Osteoblast (primary cell): Measurements from ENCODE around the gene COMP. TPM values are rescaled to one million over a fixed set of nuclear protein-coding genes. Genes with fewer than 3 reads are reported as not detected.
A peak's percentile ranks its signal among the peaks of the same experiment; 100 is the strongest.

ENCODE experiments used
- DNase-seq: peaks from one replicate; pipeline ENCODE4 v3.0.0; 2011; ENCODE audit warnings: low spot score, mixed read lengths; ENCODE audit not compliant: insufficient read length; ENCODE audit errors: missing footprints
- H2AFZ ChIP-seq: 2 replicates; pipeline ENCODE4 v1.6.0; 2011; ENCODE audit warnings: mild to moderate bottlenecking, low read length
- H3K27ac ChIP-seq: 2 replicates; pipeline ENCODE4 v1.5.1; 2011; ENCODE audit warnings: mild to moderate bottlenecking, low read depth, low read length, moderate library complexity
- H3K27me3 ChIP-seq: 2 replicates; pipeline ENCODE4 v1.6.0; 2012; ENCODE audit warnings: mild to moderate bottlenecking, control low read depth, inconsistent platforms, low read length, moderate library complexity; ENCODE audit not compliant: insufficient read depth
- H3K36me3 ChIP-seq: 2 replicates; pipeline ENCODE4 v1.5.1; 2011; ENCODE audit warnings: mild to moderate bottlenecking, low read length, control low read depth, moderate library complexity; ENCODE audit not compliant: insufficient read depth
- H3K4me1 ChIP-seq: 2 replicates; pipeline ENCODE4 v1.5.1; 2011; ENCODE audit warnings: mild to moderate bottlenecking, low read length, control low read depth, moderate library complexity; ENCODE audit not compliant: insufficient read depth
- H3K4me2 ChIP-seq: 2 replicates; pipeline ENCODE4 v1.6.0; 2011; ENCODE audit warnings: mild to moderate bottlenecking, low read length; ENCODE audit not compliant: insufficient read depth
- H3K4me3 ChIP-seq: fragments of 200-600 bp; sonication (generic); 3 replicates; pipeline ENCODE4 v1.5.1; 2012; ENCODE audit warnings: mild to moderate bottlenecking, low read length, inconsistent platforms; ENCODE audit not compliant: insufficient read depth
- H3K79me2 ChIP-seq: 2 replicates; pipeline ENCODE4 v1.6.0; 2012; ENCODE audit warnings: mild to moderate bottlenecking, low read length, control low read depth, inconsistent platforms; ENCODE audit not compliant: insufficient read depth
- H3K9me3 ChIP-seq: 2 replicates; pipeline ENCODE4 v1.5.1; 2011; ENCODE audit warnings: low read depth, low read length, control low read depth
- H4K20me1 ChIP-seq: 2 replicates; pipeline ENCODE4 v1.6.0; 2012; ENCODE audit warnings: mild to moderate bottlenecking, low read length, control low read depth; ENCODE audit not compliant: insufficient read depth
- CTCF ChIP-seq: IDR thresholded peaks from 2 replicates; pipeline ENCODE4 v1.5.1; 2011; ENCODE audit warnings: mild to moderate bottlenecking, low read depth, low read length, moderate library complexity; ENCODE audit errors: extremely low read depth
- total RNA-seq: library from RNA; depleted of rRNA; stranded (reverse); fragments of >200 nt; gene quantifications from 2 replicates; pipeline ENCODE4 v1.2.3, GENCODE V29; 2012

Gene COMP
- total RNA-seq, 1 donor = 14.8 TPM

DNA sequence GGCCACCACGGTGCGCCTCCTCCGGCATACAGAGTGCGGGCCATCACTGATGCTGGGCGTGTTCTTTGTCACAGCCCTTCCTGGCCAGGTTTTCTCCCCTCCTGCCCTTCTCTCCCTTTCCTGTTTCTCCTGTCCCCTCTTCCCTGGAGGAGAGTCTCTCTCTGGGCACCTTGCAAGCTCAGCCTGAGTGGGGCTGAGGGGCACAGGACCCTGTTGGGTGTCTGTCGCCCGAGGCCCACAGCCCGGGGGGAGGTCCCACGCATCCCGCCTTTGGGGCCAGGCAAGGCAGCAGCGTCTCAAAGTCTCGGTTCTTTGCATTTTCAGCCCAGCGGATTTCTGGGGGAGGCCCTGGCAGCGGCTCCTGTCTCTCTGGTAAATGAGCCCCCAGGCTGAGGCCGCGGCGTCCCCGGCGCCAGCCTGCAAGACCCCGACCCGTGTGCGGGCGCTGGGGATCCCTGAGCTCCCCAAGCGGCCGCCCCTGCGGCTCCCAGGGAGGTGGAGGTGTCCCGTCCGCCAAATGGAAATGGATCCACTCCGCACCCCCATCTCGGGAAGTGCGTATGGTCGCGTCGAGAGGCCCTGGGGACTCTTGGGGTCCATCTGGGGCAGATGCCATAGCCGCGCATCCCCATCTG, 47.2 kb downstream of the COMP start:
- no peaks in the 10 kb centered on the region for H3K36me3 ChIP-seq
- H3K4me1 ChIP-seq = no peaks in the 10 kb centered on the region
- peaks cover 33% of the 10 kb centered on the region for H4K20me1 ChIP-seq
- no peak for TF ChIP-seq CTCF
- H3K27me3 ChIP-seq = no peaks in the 10 kb centered on the region
- no peak overlapping the region for H3K27ac ChIP-seq
- peak; percentile 83 for DNase-seq
- H3K9me3 ChIP-seq = no peaks in the 10 kb centered on the region
- H2AFZ ChIP-seq = no peak overlapping the region
- no peak overlapping the region for H3K4me2 ChIP-seq
- H3K4me3 ChIP-seq = no peak overlapping the region
- H3K79me2 ChIP-seq = peaks cover 2% of the 10 kb centered on the region

DNA sequence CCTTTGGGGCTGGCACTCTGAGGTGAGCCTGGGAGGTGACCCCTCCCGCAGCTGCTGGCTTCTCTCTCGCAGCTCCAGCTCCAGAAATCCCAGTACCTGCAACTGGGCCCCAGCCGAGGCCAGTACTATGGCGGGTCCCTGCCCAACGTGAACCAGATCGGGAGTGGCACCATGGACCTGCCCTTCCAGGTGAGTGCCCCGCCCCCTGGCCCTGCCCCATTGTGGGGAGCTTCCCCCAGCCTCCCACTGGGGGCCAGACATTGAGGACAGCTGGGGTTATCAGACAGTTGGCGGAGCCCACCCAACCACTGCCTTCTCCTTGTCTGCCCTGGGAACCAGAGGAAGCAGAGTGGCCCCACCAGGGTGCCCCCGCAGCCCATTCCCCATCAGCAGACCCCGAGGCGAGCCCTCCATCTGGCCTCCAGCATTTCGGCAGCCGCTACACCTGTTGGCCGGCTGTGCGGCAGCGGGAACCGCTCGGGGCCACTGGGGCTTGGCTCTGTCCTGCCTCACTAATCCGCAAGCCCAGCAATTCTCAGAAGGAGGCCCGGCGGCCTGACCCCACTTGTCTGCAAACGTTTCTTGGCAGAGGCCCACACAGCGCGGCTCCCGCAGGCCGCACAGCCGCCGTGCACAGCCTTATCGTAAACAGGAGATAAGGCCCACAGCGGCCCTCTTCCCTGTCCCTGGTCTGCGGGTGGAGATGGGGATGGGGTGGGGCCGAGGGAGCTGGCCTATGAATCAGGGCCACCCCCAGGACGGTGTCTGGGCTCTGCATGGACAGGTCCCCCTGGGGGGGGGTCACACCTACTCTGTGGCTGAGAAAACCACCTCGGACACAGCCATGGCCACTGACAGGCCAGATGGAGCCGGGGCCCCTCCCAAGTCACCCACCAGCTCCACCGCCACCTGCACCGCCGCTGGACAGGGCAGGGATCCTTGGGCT, 48.0 kb downstream of the COMP start:
- Histone ChIP-seq H3K27ac (no peak overlapping the region), H3K4me3 (no peak overlapping the region), H3K9me3 (no peaks in the 10 kb centered on the region), H2AFZ (no peak overlapping the region), H3K27me3 (no peaks in the 10 kb centered on the region), H4K20me1 (peaks cover 33% of the 10 kb centered on the region), H3K79me2 (peaks cover 2% of the 10 kb centered on the region), H3K36me3 (no peaks in the 10 kb centered on the region), H3K4me2 (no peak overlapping the region), H3K4me1 (no peaks in the 10 kb centered on the region)
- DNase-seq = peak; percentile 75
- TF ChIP-seq CTCF = no peak

DNA sequence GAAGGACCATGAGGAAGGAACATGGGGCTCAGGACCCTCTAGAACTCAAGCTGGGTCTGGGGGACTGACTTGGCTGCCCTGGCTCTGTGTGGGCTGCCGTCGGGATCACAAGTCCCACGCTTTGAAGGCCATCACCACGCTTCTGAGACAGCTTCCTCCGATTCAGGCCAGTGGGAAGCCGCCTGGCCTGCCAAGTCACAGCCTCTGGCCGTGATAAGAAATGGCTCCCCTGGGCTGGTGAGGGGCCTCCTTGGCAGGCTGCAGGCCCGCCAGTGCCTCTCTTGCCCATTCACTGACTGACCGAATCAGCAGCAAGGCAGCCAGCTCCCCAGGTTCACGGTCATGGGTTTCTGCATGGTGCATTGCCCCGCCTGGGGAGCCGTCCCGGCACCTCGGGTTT, 48.8 kb downstream of the COMP start:
- Histone ChIP-seq H4K20me1 (peaks cover 36% of the 10 kb centered on the region), H3K36me3 (no peaks in the 10 kb centered on the region), H3K27me3 (no peaks in the 10 kb centered on the region), H3K4me3 (no peak overlapping the region), H3K27ac (no peak overlapping the region), H2AFZ (no peak overlapping the region), H3K9me3 (no peaks in the 10 kb centered on the region), H3K79me2 (peaks cover 2% of the 10 kb centered on the region), H3K4me2 (no peak overlapping the region), H3K4me1 (no peaks in the 10 kb centered on the region)
- peak; percentile 76 for DNase-seq
- TF ChIP-seq CTCF = no peak
